Measurements from ENCODE around the gene FGF13.

DNA sequence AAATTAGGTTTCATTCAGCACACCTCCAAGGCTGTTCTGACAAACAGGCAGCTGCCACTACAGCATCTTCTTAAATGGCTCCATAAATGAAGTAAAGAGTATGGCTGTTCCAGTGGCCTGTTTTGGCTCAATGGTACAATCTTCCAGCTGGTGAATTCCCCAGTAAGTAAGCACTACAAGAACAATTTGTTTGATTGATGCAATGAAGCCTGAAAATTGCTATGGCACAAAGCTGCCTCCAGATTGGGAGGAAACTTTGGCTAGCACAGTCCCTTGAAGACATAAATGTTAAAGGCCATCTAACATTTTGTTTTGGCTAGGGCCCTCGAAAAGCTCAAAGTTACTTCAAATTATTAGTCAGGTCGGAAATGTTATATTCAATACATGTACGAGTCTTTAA is 47.5 kb downstream of the FGF13 start:
- TF ChIP-seq, protein P1, sequence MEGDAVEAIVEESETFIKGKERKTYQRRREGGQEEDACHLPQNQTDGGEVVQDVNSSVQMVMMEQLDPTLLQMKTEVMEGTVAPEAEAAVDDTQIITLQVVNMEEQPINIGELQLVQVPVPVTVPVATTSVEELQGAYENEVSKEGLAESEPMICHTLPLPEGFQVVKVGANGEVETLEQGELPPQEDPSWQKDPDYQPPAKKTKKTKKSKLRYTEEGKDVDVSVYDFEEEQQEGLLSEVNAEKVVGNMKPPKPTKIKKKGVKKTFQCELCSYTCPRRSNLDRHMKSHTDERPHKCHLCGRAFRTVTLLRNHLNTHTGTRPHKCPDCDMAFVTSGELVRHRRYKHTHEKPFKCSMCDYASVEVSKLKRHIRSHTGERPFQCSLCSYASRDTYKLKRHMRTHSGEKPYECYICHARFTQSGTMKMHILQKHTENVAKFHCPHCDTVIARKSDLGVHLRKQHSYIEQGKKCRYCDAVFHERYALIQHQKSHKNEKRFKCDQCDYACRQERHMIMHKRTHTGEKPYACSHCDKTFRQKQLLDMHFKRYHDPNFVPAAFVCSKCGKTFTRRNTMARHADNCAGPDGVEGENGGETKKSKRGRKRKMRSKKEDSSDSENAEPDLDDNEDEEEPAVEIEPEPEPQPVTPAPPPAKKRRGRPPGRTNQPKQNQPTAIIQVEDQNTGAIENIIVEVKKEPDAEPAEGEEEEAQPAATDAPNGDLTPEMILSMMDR (IDR thresholded peaks at IDR 0.05): no peak
- no peak for TF ChIP-seq POLR2A (IDR thresholded peaks at IDR 0.05)
